ENCODE data around the gene EEIG2.

DNA sequence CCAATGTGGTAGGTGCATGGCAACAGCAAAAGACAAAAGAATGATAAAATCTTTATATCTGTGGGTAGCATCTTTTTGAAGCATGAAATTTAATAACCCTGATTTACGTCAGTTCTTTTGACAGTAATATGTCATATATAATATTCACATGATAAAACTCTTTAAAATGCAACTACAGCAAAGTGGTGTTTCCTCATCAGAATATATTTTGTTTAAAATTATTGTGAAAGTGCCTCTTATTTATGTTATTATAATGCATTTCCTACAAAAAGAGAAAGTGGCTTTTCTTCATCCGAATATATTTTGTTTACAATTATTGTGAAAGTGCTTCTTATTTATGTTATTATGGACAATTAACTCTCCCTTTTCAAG is 46.9 kb upstream of the EEIG2 start:
- TF ChIP-seq, protein P1, sequence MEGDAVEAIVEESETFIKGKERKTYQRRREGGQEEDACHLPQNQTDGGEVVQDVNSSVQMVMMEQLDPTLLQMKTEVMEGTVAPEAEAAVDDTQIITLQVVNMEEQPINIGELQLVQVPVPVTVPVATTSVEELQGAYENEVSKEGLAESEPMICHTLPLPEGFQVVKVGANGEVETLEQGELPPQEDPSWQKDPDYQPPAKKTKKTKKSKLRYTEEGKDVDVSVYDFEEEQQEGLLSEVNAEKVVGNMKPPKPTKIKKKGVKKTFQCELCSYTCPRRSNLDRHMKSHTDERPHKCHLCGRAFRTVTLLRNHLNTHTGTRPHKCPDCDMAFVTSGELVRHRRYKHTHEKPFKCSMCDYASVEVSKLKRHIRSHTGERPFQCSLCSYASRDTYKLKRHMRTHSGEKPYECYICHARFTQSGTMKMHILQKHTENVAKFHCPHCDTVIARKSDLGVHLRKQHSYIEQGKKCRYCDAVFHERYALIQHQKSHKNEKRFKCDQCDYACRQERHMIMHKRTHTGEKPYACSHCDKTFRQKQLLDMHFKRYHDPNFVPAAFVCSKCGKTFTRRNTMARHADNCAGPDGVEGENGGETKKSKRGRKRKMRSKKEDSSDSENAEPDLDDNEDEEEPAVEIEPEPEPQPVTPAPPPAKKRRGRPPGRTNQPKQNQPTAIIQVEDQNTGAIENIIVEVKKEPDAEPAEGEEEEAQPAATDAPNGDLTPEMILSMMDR (CRISPR knock-in tag; IDR thresholded peaks at IDR 0.05), result no peak
- TF ChIP-seq ASH2L (IDR thresholded peaks at IDR 0.05; ENCODE audit: insufficient read length, low read depth, low read length), result no peak
- no peak for TF ChIP-seq JUN (CRISPR knock-in tag; IDR thresholded peaks at IDR 0.05)
- TF ChIP-seq TIGD3 (CRISPR knock-in tag; IDR thresholded peaks at IDR 0.05; ENCODE audit: borderline replicate concordance), result no peak
- TF ChIP-seq FOXO4 (CRISPR knock-in tag; conservative IDR thresholded peaks at IDR 0.05), result no peak
- no peak for TF ChIP-seq ZNF407 (CRISPR knock-in tag; IDR thresholded peaks at IDR 0.05; ENCODE audit: not compliant biosample characterization)
- TF ChIP-seq SRSF9 (IDR thresholded peaks at IDR 0.05; ENCODE audit: borderline replicate concordance, insufficient read depth, low read depth, low read length, poor library complexity, severe bottlenecking), result no peak
- TF ChIP-seq SNAPC2 (CRISPR knock-in tag; IDR thresholded peaks at IDR 0.05), result no peak
- no peak for TF ChIP-seq MAFF (IDR thresholded peaks at IDR 0.05; ENCODE audit: low read depth, low read length)
- TF ChIP-seq NFIC (IDR thresholded peaks at IDR 0.05; ENCODE audit: low read length), result no peak
- no peak for TF ChIP-seq ZNF75D (CRISPR knock-in tag; IDR thresholded peaks at IDR 0.05; ENCODE audit: borderline replicate concordance)
- TF ChIP-seq DMAP1 (CRISPR knock-in tag; IDR thresholded peaks at IDR 0.05), result no peak
- no peak for TF ChIP-seq YY1 (IDR thresholded peaks at IDR 0.05; ENCODE audit: insufficient read depth, insufficient replicate concordance, low read depth, low read length)
- TF ChIP-seq KLF16 (CRISPR knock-in tag; IDR thresholded peaks at IDR 0.05), result no peak
